ENCODE data around the gene CCSER1. TPM values are rescaled to one million over a fixed set of nuclear protein-coding genes. Genes with fewer than 3 reads are reported as not detected.

The CCSER1 gene
- total RNA-seq, 1 experiment from 2014 or later: 5.9 TPM

DNA sequence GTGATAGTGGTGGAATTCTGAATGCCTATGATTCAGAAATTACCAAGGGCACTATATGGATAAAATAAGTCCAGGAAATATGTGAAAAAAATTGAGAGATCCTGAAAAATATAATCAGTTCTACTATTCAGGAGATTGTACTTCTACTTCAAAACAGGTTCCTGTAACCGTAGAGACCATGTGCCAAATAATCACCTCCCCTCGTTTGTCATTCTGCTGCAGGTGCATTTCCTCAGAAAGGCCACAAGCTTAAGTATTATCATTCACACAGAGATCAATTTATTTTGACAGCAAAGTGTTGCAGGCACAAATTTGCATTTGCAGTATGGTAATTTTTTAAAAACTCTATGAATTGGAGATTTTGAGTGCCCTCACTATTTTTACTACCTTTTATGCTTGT lies 1000.0 kb downstream of the CCSER1 start:
- Histone ChIP-seq H3K79me2 (ENCODE audit: low read depth) (no peaks in the 10 kb centered on the region), H2AFZ (no peak overlapping the region), H3K4me1 (replicated peaks; ENCODE audit: insufficient read depth) (no peaks in the 10 kb centered on the region), H3K27ac (no peak overlapping the region), H3K27me3 (ENCODE audit: insufficient read depth, low read depth) (no peaks in the 10 kb centered on the region), H3K4me3 (no peak overlapping the region), H3K36me3 (ENCODE audit: low read depth) (no peaks in the 10 kb centered on the region), H3K4me2 (no peak overlapping the region), H3F3A (ENCODE audit: insufficient read depth, low read depth) (no peaks in the 10 kb centered on the region), H3K9me3 (ENCODE audit: insufficient read depth, low read depth) (no peaks in the 10 kb centered on the region), H4K20me1 (ENCODE audit: insufficient read depth) (no peaks in the 10 kb centered on the region), H3K9me2 (ENCODE audit: insufficient read depth) (no peaks in the 10 kb centered on the region)
- intact Hi-C loops (cut with micrococcal nuclease; ENCODE audit: unreplicated experiment): loop anchor here (10.0 kb wide), 1 partner anchor 1468 kb away; no protein-coding TSS in a partner anchor
- ChIA-PET CTCF (no interaction called here), POLR2A (ENCODE audit: unreplicated experiment) (no interaction called here)
- no TSS peak for BruUV-seq (replicated peaks)
- TF ChIP-seq, protein P1, sequence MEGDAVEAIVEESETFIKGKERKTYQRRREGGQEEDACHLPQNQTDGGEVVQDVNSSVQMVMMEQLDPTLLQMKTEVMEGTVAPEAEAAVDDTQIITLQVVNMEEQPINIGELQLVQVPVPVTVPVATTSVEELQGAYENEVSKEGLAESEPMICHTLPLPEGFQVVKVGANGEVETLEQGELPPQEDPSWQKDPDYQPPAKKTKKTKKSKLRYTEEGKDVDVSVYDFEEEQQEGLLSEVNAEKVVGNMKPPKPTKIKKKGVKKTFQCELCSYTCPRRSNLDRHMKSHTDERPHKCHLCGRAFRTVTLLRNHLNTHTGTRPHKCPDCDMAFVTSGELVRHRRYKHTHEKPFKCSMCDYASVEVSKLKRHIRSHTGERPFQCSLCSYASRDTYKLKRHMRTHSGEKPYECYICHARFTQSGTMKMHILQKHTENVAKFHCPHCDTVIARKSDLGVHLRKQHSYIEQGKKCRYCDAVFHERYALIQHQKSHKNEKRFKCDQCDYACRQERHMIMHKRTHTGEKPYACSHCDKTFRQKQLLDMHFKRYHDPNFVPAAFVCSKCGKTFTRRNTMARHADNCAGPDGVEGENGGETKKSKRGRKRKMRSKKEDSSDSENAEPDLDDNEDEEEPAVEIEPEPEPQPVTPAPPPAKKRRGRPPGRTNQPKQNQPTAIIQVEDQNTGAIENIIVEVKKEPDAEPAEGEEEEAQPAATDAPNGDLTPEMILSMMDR (conservative IDR thresholded peaks at IDR 0.05): no peak
- TF ChIP-seq EZH2 (IDR thresholded peaks at IDR 0.05; ENCODE audit: low read depth): no peak
- DNase-seq: no peak

DNA sequence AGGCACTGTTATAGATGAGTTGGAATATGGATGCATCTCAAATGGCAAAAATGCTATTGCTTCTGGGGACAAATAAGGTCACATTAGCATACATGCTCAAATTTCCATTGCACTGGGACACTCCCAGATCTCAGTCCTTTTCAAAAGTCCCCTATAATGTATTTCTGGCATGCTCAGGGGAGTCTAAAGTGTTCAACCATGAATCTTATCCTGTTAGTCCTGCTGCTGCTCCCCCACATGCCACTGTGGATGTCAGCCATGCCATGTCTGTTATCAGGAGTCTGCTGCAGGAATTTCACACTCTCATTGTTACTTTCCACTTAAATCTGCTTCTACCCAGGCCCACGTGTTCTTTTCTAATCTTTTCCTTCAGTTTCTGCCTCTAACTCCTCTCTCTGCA lies 1000.6 kb downstream of the CCSER1 start:
- POLR2A ChIA-PET (ENCODE audit: unreplicated experiment): no interaction called here

DNA sequence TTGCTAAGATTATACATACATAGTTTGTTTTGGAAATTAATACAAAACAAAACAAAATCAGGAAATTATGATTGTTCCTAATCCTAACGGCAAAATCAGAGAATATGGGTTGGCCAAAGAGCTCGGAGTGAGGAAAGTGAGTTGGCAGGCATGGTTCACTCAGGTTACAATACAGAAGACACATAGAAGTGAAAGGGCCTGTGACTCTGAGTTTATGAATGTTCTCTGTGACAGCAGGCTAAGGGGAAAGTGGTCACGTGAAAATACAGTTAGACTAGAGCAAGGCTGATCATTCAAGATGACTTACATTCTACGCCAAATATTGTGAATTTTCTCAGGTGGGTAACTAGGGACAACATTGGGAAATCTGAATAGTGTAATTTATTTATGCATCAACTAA lies 1001.3 kb downstream of the CCSER1 start:
- Histone ChIP-seq H3K9me2 (ENCODE audit: insufficient read depth) (no peaks in the 10 kb centered on the region), H2AFZ (no peak overlapping the region), H3K4me2 (no peak overlapping the region), H3K4me3 (no peak overlapping the region), H3K79me2 (ENCODE audit: low read depth) (no peaks in the 10 kb centered on the region), H3K9me3 (ENCODE audit: insufficient read depth, low read depth) (no peaks in the 10 kb centered on the region), H3K27me3 (ENCODE audit: insufficient read depth, low read depth) (no peaks in the 10 kb centered on the region), H3K4me1 (replicated peaks; ENCODE audit: insufficient read depth) (no peaks in the 10 kb centered on the region), H3F3A (ENCODE audit: insufficient read depth, low read depth) (no peaks in the 10 kb centered on the region), H3K36me3 (ENCODE audit: low read depth) (no peaks in the 10 kb centered on the region), H4K20me1 (ENCODE audit: insufficient read depth) (no peaks in the 10 kb centered on the region), H3K27ac (no peak overlapping the region)
- POLR2A ChIA-PET (ENCODE audit: unreplicated experiment): no interaction called here
- intact Hi-C loops (cut with micrococcal nuclease; ENCODE audit: unreplicated experiment): loop anchor here (10.0 kb wide), 1 partner anchor 1466 kb away; no protein-coding TSS in a partner anchor
- no peak for TF ChIP-seq EZH2 (IDR thresholded peaks at IDR 0.05; ENCODE audit: low read depth)
- TF ChIP-seq, protein P1 (conservative IDR thresholded peaks at IDR 0.05): no peak
- no TSS peak for BruUV-seq (replicated peaks)
- CTCF ChIA-PET: no interaction called here
- DNase-seq: no peak

More for the DNA sequence above, 1000.6 kb downstream of the CCSER1 start:
- H3K27me3 ChIP-seq (ENCODE audit: insufficient read depth, low read depth): no peaks in the 10 kb centered on the region
- CTCF ChIA-PET: no interaction called here
- H3K9me3 ChIP-seq (ENCODE audit: insufficient read depth, low read depth): no peaks in the 10 kb centered on the region
- H3F3A ChIP-seq (ENCODE audit: insufficient read depth, low read depth): no peaks in the 10 kb centered on the region
- H3K4me1 ChIP-seq (replicated peaks; ENCODE audit: insufficient read depth): no peaks in the 10 kb centered on the region
- no peaks in the 10 kb centered on the region for H3K9me2 ChIP-seq (ENCODE audit: insufficient read depth)
- H4K20me1 ChIP-seq (ENCODE audit: insufficient read depth): no peaks in the 10 kb centered on the region
- intact Hi-C loops (cut with micrococcal nuclease; ENCODE audit: unreplicated experiment): loop anchor here (10.0 kb wide), 1 partner anchor 1467 kb away; no protein-coding TSS in a partner anchor
- BruUV-seq (replicated peaks): no TSS peak
- no peak overlapping the region for H2AFZ ChIP-seq
- no peak overlapping the region for H3K4me2 ChIP-seq
- DNase-seq: no peak
- TF ChIP-seq, protein P1 (conservative IDR thresholded peaks at IDR 0.05): no peak
- no peak for TF ChIP-seq EZH2 (IDR thresholded peaks at IDR 0.05; ENCODE audit: low read depth)
- H3K4me3 ChIP-seq: no peak overlapping the region
- no peaks in the 10 kb centered on the region for H3K36me3 ChIP-seq (ENCODE audit: low read depth)
- no peaks in the 10 kb centered on the region for H3K79me2 ChIP-seq (ENCODE audit: low read depth)
- H3K27ac ChIP-seq: no peak overlapping the region

Measured in PC-9 (cell line).